ENCODE data around the gene ABCA10. TPM values are rescaled to one million over a fixed set of nuclear protein-coding genes. Genes with fewer than 3 reads are reported as not detected.

ABCA10 gene
- total and polyA plus RNA-seq, 2 of the 13 experiments (the other 11 are each of a cell fraction or from before 2014, with no cell fraction given), result 0.02 to 0.08 TPM

- TF ChIP-seq PATZ1 (CRISPR knock-in tag; IDR thresholded peaks at IDR 0.05) (peak; percentile 59; the same call in 1 of the 2 replicates), ATM (IDR thresholded peaks at IDR 0.05; ENCODE audit: borderline replicate concordance) (no peak), ZFP36L2 (CRISPR knock-in tag; IDR thresholded peaks at IDR 0.05) (no peak), NCOA2 (CRISPR knock-in tag; IDR thresholded peaks at IDR 0.05) (0 out of 2 replicates have a peak, but pooled peaks have one; percentile 42), RFX1 (IDR thresholded peaks at IDR 0.05) (no peak), HNF1A (IDR thresholded peaks at IDR 0.05; ENCODE audit: low read depth) (no peak), HNF1A (CRISPR knock-in tag; IDR thresholded peaks at IDR 0.05; ENCODE audit: borderline replicate concordance) (peak; percentile 45; the same call in 1 of the 2 replicates), POLR2G (IDR thresholded peaks at IDR 0.05; ENCODE audit: low read depth, low read length) (no peak), GZF1 (CRISPR knock-in tag; IDR thresholded peaks at IDR 0.05) (no peak), ZNF281 (CRISPR knock-in tag; IDR thresholded peaks at IDR 0.05; ENCODE audit: borderline replicate concordance) (no peak), ZNF883 (CRISPR knock-in tag; IDR thresholded peaks at IDR 0.05; ENCODE audit: not compliant biosample characterization) (no peak), ZNF367 (CRISPR knock-in tag; IDR thresholded peaks at IDR 0.05; ENCODE audit: borderline replicate concordance) (no peak), ZBTB4 (CRISPR knock-in tag; IDR thresholded peaks at IDR 0.05; ENCODE audit: borderline replicate concordance) (no peak), ZNF24 (IDR thresholded peaks at IDR 0.05) (peak; percentile 15; the same call in 1 of the 2 replicates), TSC22D2 (CRISPR knock-in tag; IDR thresholded peaks at IDR 0.05; ENCODE audit: borderline replicate concordance) (peak; percentile 79; the same call in 1 of the 2 replicates), ZNF34 (CRISPR knock-in tag; IDR thresholded peaks at IDR 0.05; ENCODE audit: borderline replicate concordance) (peak; percentile 42; the same call in 1 of the 2 replicates)
These were observed 6.9 kb upstream of the ABCA10 start (continued) for GRCh38 chr17:69235338-69236058.
